Mesothelial cell of epicardium (in vitro differentiated cells): ENCODE measurements around the gene TXN2. TPM values are rescaled to one million over a fixed set of nuclear protein-coding genes. Genes with fewer than 3 reads are reported as not detected.

Experiments used
- DNase-seq, 2 experiments: peaks; one replicate each; pipeline ENCODE4 v3.0.0; 2021; ENCODE audit warnings: low spot score in 2 of 2; ENCODE audit not compliant: unreplicated experiment in 2 of 2
- H3K27ac Mint-ChIP-seq: 2 replicates; pipeline ENCODE4 v1.8.0; 2021; ENCODE audit warnings: mixed read lengths
- H3K27me3 Mint-ChIP-seq: 2 replicates; pipeline ENCODE4 v1.8.0; 2021; ENCODE audit warnings: low read depth, mixed read lengths
- H3K36me3 Mint-ChIP-seq: 2 replicates; pipeline ENCODE4 v1.8.0; 2021; ENCODE audit warnings: mixed read lengths
- H3K4me1 Mint-ChIP-seq: 2 replicates; pipeline ENCODE4 v1.8.0; 2021; ENCODE audit warnings: mixed read lengths
- H3K4me3 Mint-ChIP-seq: 2 replicates; pipeline ENCODE4 v1.8.0; 2021; ENCODE audit warnings: mild to moderate bottlenecking, moderate library complexity, mixed read lengths
- H3K9me3 Mint-ChIP-seq: 2 replicates; pipeline ENCODE4 v1.8.0; 2021; ENCODE audit warnings: mixed read lengths
- total RNA-seq: library from RNA; stranded (reverse); gene quantifications from 3 replicates; pipeline ENCODE4 v1.2.1, GENCODE V29; 2021
- TF ChIP-seq, protein P1 (sequence below): fragments of 200-600 bp; sonication (generic); IDR thresholded peaks from one replicate; pipeline ENCODE4 v1.5.0; 2021; ENCODE audit warnings: antibody characterized with exemption; ENCODE audit not compliant: unreplicated experiment

The TXN2 gene
- total RNA-seq, 1 donor from 2014 or later: 59.1 TPM

- TF ChIP-seq, protein P1, sequence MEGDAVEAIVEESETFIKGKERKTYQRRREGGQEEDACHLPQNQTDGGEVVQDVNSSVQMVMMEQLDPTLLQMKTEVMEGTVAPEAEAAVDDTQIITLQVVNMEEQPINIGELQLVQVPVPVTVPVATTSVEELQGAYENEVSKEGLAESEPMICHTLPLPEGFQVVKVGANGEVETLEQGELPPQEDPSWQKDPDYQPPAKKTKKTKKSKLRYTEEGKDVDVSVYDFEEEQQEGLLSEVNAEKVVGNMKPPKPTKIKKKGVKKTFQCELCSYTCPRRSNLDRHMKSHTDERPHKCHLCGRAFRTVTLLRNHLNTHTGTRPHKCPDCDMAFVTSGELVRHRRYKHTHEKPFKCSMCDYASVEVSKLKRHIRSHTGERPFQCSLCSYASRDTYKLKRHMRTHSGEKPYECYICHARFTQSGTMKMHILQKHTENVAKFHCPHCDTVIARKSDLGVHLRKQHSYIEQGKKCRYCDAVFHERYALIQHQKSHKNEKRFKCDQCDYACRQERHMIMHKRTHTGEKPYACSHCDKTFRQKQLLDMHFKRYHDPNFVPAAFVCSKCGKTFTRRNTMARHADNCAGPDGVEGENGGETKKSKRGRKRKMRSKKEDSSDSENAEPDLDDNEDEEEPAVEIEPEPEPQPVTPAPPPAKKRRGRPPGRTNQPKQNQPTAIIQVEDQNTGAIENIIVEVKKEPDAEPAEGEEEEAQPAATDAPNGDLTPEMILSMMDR: no peak
- Mint-ChIP-seq H3K36me3 (peaks cover 37% of the 10 kb centered on the region), H3K27me3 (no peaks in the 10 kb centered on the region), H3K4me1 (no peaks in the 10 kb centered on the region), H3K9me3 (peaks cover 4% of the 10 kb centered on the region), H3K4me3 (no peak overlapping the region), H3K27ac (no peak overlapping the region)
- no peak for DNase-seq
Observed at GRCh38 chr22:36492109-36492508, 10.7 kb upstream of the TXN2 start.

DNA sequence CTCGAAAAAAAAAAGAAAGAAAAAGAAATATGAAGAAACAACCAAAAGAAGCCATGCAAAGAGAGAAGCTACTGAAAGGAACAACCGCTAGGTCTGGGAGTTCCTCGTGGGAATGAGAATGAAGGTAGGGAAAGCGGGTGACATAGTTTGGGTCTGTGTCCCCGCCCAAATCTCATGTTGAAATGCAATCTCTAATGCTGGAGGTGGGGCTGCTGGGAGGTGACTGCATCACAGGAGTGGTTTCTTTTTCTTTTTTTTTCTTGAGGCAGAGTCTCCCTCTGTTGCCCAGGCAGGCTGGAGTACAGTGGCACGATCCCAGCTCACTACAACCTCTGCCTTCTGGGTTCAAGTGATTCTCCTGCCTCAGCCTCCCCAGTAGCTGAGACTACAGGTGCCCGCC, 9.7 kb upstream of the TXN2 start:
- peaks cover 6% of the 10 kb centered on the region for H3K9me3 Mint-ChIP-seq

GRCh38 chr22:36486619-36487384, 5.4 kb upstream of the TXN2 start:
- TF ChIP-seq, protein P1: no peak
- no peak for DNase-seq

More for the DNA sequence above, 9.7 kb upstream of the TXN2 start:
- no peaks in the 10 kb centered on the region for H3K27me3 Mint-ChIP-seq
- TF ChIP-seq, protein P1: no peak
- no peak overlapping the region for H3K27ac Mint-ChIP-seq
- no peak overlapping the region for H3K4me3 Mint-ChIP-seq
- peaks cover 41% of the 10 kb centered on the region for H3K36me3 Mint-ChIP-seq
- no peaks in the 10 kb centered on the region for H3K4me1 Mint-ChIP-seq
- DNase-seq: no peak

DNA sequence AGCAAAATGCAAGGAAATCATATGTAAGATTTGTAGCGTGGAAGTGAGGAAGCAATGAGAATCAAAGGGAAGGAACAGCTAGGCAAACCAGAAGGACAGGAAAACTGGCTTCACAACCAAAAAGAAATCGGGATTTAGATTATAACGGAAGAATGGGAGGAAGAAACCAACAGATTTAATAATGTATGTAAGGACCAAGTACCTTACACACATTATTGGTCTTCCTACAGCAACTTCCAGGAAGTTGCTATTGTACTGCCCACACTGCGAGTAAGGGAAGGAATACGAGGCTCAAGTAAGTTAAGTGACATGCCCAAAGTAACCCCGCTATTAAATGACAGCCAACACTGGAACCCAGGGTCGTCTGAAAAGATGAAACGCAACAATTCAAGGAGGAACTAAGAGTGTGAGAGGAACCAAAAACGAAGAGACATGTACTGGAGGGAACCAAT, 473 bp downstream of the TXN2 start:
- Mint-ChIP-seq H3K4me3 (peak overlapping the region; percentile 90), H3K9me3 (no peaks in the 10 kb centered on the region), H3K27me3 (no peaks in the 10 kb centered on the region), H3K36me3 (peaks cover 15% of the 10 kb centered on the region), H3K27ac (peak overlapping the region; percentile 98), H3K4me1 (peaks cover 23% of the 10 kb centered on the region)
- DNase-seq: no peak
- TF ChIP-seq, protein P1: no peak

More at GRCh38 chr22:36486619-36487384, 5.4 kb upstream of the TXN2 start:
- Mint-ChIP-seq H3K9me3 (peaks cover 6% of the 10 kb centered on the region), H3K27ac (no peak overlapping the region), H3K36me3 (peaks cover 31% of the 10 kb centered on the region), H3K27me3 (no peaks in the 10 kb centered on the region), H3K4me3 (no peak overlapping the region), H3K4me1 (peaks cover 13% of the 10 kb centered on the region)

DNA sequence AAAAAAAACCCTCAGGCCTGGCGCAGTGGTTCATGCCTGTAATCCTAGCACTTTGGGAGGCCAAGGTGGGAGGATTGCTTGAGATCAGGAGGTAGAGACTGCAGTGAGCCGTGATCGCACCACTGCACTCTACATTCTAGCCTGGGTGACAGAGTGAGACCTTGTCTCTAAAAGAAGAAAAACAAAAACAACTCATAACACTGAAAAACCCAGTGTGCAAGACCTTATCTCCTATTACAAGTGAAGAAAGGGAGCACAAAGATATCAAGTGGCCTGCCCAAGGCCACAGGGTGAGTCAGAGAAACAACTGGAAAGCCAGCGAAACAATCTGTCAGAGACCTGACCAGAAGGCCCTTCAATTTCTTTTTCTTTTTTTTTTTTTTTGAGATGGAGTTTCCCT, 2.5 kb downstream of the TXN2 start:
- Mint-ChIP-seq H3K27me3 (no peaks in the 10 kb centered on the region), H3K9me3 (no peaks in the 10 kb centered on the region), H3K36me3 (peaks cover 20% of the 10 kb centered on the region), H3K4me3 (no peak overlapping the region), H3K27ac (no peak overlapping the region), H3K4me1 (peaks cover 12% of the 10 kb centered on the region)
- DNase-seq: no peak
- TF ChIP-seq, protein P1: no peak
